ENCODE measurements around the gene UPK3B.
"Not testable (repeated sequence)": the region's sequence is repeated elsewhere in the genome, so short reads cannot be mapped to it uniquely, and the experiment has no call there.

The UPK3B gene

DNA sequence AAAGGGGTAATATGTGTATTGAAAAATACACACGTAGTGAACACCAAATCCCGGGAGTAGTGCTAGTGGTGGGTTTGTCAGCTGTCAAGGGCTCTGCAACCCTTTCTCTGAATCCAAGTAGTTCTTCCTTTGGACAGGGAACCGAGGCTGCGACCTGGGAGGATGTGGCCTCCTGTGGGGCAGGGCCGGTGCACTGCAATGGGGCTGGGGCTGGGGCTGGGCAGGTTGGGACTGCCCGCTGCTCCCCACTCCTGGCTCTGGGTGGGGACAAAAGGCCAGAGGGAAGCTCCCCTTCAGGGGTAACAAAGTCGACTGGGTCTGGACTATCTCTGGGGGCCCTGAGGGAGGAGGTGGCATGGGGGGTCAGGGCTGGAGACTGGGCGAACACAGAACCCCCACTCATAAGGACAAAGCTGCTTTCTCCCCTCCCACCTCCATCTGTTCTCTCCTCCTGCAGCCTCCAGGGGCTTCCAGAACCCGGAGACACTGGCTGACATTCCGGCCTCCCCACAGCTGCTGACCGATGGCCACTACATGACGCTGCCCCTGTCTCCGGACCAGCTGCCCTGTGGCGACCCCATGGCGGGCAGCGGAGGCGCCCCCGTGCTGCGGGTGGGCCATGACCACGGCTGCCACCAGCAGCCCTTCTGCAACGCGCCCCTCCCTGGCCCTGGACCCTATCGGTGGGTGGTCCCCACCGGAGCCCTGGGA lies 1.0 kb downstream of the UPK3B start:
- H3K4me3 ChIP-seq (ENCODE audit: low read length); DNase-seq (ENCODE audit: low read depth, low spot score): not testable (repeated sequence)

DNA sequence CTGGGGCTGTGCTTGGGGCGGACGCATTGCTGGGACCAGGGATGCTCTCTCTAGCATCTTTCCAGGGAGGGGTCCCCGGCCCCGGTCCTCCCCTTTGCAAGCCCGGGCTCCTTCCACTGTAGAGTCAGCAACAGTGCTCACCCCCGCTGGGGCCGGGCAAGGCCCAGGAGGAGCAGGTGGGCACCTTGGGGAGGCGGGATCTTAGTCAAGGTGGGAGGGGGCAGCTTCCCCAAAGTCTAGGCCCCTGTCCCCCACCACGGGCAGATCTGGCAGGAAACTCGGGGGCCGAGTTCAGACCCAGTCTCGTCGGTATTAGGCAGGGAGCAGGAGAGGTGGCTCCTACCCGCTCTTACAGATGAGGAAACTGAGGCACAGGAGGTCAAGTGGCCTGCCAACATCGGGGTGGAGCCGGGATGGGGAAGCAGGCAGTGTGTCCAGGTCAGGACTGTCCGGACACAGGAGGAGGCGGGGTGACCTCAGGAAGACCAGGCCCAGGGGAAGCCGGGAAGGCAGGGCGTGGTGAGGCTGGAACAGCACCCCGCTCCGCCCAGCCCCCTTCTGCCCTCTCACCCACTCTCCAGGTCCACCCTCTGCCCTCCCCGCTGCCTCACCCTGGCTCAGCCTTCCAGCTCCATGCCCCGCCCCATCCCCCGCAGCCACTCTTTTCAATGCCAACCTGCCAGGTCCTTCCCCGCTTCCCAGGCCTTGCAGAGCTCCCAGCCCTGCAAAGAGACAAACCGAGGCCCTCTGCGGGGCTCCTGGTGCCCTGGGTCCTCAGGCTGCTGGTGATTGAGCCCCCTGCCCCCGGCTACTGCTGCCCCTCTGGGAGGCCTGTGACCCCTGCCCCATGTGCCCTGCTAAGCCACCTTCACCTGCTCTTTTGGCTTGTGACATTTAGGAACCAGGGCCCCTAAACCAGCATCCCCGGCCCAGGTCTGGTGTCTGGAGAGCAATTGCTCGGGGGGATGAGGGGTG lies 1.8 kb downstream of the UPK3B start:
- not testable (repeated sequence) for H3K4me3 ChIP-seq (ENCODE audit: low read length); DNase-seq (ENCODE audit: low read depth, low spot score)

DNA sequence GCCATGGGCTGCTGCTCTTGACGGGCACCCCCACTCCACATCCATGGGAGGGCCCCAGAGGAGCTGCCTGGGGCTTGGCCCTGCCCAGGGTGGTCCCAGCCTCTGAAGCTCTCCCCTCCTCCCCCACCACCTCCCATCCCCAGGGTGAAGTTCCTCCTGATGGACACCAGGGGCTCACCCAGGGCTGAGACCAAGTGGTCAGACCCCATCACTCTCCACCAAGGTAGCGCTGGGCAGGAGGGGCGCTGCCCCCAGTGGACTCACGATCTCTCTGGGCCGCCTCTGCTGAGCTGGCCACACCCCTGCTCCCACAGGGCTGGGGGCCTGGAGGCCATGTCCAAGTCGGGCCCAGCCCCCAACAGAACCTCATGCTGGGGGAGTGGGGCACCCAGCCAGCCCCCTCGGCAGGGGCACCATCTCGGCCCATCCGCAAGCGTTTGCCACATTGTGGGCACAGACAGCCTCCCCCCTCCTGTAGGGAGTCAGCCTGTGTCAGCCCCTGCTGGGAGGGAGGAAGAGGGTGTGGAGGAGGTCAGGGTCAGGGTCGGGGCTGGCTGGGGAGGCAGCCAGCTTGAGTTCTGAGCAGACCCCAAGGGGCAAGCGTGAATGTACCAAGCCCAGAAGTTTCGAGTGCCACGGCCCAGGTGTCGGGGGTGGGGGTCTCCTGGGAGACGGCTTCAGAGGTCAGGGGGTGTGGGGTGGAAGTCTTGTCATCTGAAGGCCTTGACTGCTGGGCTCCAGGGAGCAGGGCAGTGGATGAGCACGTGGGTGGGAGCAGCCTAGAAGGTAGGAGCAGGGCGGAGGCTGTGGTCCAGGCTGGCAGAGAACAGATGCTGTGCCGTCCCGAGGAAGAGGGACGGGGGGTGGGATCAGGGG lies 2.8 kb downstream of the UPK3B start:
- no peak for DNase-seq (ENCODE audit: low read depth, low spot score)
- no peak overlapping the region for H3K4me3 ChIP-seq (ENCODE audit: low read length)

DNA sequence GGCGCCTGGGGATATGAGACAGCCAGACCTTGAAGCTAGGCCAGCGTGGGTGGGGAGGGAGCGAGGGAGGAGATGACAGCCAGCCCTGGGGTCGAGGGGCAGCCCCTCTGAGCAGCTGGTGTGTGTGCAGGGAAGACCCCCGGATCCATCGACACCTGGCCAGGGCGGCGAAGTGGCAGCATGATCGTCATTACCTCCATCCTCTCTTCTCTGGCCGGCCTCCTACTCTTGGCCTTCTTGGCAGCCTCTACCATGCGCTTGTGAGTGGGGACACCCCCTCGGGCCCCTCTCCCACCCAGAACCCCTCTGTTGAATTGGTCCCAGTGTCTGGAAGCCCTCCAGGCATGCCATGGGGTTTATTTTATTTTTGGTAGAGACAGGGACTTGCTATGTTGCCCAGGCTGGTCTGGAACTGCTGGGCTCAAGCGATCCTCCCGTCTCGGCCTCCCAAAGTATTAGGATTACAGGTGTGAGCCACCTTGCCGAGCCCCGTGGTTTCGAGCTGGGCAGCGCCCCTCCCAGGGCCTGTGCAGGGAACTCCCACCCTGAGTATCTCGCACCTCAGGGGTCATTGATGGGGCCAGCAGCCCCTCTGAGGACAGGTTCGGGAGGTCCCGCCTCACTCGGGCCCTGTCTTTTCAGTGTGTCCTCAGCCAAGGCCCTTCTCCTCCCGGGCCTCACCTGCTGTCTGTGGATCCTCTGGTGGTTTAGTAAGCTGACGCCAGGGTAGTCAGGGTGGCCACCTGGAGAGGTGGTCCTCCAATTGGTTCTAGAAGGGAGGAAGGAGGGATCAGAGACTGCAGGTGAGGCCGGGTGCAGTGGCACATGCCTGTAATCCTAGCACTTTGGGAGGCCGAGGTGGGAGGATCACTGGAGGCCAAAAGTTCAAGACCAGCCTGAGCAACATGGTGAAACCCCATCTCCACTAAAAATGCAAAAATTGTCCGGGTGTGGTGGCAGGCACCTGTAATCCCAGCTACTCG lies 3.8 kb downstream of the UPK3B start:
- no peak overlapping the region for H3K4me3 ChIP-seq (ENCODE audit: low read length)
- no peak for DNase-seq (ENCODE audit: low read depth, low spot score)

DNA sequence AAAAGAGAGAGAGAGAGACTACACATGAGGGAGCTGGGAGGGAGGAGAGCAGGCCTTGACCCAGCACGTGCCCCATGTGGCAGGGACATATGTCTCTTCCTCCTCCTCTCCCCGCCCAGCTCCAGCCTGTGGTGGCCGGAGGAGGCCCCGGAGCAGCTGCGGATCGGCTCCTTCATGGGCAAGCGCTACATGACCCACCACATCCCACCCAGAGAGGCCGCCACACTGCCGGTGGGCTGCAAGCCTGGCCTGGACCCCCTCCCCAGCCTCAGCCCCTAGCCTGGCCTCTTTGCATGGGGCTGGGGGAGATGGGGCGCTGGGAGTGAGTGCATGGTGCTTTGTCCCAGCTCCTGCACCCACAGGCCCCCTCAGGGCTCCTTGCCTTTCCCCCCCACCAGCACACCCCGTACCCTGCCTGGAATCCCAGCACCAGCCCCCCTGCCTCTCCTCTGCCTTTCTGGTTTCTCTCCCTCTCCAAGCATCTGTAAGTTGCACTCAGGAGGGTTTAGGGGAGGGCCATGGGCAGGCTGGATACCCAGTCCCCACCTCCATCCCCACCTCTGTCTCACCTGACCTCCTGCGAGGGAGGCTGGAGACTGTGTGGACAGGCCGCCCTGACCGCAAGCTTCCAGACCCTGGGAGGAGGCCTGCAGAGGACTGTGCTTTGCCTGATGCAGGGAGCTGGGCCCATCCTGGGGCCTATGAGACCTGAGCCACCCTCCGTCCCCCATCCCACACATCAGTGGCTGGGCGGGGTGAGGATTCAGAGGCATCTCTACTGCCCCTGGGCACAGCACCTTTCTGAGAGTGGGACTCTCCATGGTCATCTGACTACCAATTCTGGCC lies 4.8 kb downstream of the UPK3B start:
- H3K4me3 ChIP-seq (ENCODE audit: low read length): no peak overlapping the region
- no peak for DNase-seq (ENCODE audit: low read depth, low spot score)

DNA sequence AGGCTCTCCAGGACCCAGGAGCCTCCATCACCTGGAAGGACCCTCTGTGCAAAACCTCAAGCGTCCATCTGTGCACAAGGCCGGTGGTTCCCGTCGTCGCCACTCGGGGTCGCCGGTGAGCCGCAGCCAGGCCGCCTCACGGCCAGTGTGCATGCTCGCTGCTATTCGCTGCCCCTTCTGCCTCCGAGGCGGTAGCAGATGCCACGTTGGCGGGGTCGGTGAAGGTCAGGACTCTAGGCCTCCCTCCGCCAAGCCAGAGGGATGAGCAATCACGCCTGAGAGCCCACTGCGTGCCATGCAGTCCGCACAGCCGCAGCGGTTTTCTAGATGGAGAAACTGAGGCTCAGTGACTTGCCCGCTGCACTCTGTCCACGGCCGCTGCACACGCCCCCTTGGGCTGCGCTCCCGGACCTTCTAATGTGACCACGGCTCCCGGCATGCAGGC lies 5.7 kb downstream of the UPK3B start:
- H3K4me3 ChIP-seq (ENCODE audit: low read length): no peak overlapping the region
- no peak for DNase-seq (ENCODE audit: low read depth, low spot score)

DNA sequence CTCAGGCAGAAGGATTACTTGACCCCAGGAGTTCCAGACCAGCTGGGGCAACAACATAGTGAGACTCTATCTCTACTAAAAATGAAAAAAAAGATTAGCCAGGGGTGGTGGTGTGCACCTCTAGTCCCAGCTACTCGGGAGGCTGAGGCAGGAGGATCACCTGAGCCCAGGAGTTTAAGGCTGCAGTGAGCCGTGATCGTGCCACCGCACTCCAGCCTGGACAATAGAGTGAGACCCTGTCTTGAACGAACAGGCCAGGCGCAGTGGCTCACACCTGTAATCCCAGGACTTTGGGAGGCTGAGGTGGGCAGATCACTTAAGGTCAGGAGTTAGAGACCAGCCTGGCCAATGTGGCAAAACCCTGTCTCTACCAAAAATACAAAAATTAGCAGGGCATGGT lies 6.6 kb downstream of the UPK3B start:
- not testable (repeated sequence) for H3K4me3 ChIP-seq (ENCODE audit: low read length); DNase-seq (ENCODE audit: low read depth, low spot score)

DNA sequence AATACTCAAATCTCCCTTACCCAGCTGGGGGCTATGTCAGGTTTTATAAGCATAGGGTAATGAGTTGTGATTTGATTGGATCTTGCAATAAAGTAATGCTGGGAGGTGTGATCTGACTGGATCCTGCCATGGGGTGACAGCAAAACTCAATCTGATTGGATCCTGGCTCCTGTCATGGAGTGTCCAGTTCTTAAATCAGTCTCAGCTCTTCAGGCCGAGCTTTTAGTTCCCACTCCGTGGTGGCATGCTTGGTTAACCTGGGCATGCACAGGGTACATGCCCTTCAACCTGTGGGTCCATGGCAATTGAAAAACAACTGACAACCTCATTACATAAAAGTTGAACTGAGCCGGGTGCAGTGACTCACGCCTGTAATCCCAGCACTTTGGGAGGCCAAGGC lies 15.8 kb downstream of the UPK3B start:
- H3K4me3 ChIP-seq (ENCODE audit: low read length); DNase-seq (ENCODE audit: low read depth, low spot score): not testable (repeated sequence)

DNA sequence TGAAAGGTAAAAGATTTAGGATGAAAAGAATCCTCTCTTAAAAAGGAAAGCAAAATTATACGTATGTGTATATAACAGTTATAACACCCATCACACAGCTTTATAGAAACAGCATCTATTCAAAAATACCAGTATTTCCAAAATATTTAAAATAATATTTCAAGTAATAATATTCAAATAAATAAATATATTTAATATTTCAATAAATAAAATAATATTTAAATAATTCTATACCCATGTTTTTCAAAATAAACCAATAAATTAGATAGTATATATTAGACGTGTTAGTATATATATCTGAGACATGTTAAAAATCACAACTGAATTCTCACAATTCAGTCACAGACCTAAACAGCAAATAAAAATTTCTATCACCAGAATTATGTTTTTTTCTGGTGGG lies 21.3 kb downstream of the UPK3B start:
- H3K4me3 ChIP-seq (ENCODE audit: low read length); DNase-seq (ENCODE audit: low read depth, low spot score): not testable (repeated sequence)

DNA sequence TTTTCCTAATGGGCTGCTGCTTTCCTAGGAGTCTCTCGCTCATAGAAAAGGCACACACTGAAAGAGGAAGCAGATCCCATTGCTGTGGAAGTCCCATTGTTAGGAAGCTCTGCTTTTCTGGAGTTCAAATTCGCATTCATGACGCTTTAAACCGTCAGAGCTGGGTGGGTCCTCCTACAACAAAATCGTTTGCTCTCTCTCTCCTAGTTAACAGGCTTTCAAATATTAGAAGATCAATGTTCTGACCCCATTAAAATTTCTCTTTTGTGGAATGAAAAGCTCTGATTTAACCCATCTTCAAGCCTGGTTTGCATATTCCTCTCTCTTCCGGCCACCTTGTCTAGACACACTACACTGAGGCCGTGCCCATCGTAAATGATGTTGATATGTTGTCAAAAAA lies 32.8 kb downstream of the UPK3B start, which contains the start of gene SPDYE16:
SPDYE16 (minus strand) TSS at position 101 of the 400 bp plus-strand sequence. CDS start 1,838 bp downstream, outside the sequence.
- not testable (repeated sequence) for DNase-seq (ENCODE audit: low read depth, low spot score); H3K4me3 ChIP-seq (ENCODE audit: low read length)

DNA sequence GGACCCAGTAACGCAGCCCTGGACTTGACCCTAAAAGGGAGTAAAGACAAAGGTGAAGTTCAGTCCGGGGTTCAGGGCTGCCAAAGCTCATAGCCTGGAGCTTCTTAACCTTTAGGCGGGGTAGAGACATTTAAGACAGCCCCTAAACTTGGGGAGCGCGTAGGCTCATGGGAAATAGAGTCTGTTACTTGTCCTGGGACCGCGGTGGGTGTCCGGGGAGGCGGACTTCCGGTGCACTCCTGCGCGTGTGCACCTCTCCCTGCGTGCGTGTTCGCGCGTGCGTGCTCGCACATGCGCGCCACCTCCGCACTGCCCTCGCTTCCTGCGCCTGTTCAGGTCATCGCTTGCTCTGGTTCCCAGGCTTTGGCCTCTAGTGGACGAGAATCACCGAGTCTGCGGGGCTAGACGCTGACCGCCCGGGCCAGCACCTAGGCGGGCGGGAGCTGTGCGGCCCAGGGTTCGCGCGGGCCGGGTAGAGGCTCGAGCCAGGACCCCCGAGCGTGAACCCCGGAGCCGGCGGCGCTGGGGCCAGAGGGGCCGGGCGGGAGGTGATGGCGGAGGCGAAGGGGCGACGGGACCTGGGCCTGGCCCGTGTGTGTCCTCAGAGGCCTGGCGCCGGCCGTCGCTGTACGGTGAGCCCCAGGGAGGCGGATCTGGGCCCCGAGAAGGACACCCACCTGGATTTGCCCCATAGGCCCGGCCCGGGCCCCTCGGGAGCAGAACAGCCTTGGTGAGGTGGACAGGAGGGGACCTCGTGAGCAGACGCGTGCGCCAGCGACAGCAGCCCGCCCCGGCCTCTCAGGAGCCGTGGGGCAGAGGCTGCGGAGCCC lies 38.9 kb downstream of the UPK3B start:
- peak overlapping the region; percentile 68 for H3K4me3 ChIP-seq (ENCODE audit: low read length)
- DNase-seq (ENCODE audit: low read depth, low spot score): peak; percentile 93

DNA sequence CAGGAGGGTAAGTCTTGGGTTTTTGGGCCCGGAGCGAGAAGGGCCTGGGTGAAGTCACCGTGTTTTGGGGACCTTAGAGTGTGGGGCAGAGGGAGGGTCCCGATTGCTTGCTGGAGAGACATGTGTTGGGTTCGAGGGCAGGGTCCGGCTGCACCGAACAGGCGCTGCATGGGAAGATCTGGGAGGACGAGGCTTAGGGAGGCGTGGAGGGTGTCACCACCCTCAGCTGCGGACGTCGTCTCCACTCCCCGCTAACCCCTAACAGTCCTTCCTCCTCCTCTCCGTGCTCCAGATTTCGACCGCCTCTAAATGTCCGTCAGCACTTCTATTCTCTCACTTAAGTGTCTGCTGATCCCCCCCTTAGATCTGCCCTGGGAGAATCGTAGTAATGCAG lies 39.5 kb downstream of the UPK3B start:
- H3K4me3 ChIP-seq (ENCODE audit: low read length): peak overlapping the region; percentile 68
- DNase-seq (ENCODE audit: low read depth, low spot score): not testable (repeated sequence)

DNA sequence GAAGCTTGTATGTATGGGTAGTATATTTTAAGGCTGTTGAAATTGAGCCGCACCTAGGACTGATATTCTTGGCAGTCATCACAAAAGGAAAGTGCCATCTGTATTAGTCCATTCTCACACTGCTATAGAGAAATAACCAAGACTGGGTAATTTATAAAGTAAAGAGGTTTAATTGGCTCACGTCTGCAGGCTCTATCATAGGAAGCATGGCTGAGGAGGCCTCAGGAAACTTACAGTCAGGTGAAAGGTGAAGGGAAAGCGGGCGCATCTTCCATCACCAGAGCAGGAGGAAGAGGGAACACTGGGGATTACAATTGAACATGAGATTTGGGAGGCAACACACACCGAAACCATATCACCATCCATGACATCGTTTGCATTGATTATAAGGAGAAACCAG lies 41.6 kb downstream of the UPK3B start:
- DNase-seq (ENCODE audit: low read depth, low spot score); H3K4me3 ChIP-seq (ENCODE audit: low read length): not testable (repeated sequence)

DNA sequence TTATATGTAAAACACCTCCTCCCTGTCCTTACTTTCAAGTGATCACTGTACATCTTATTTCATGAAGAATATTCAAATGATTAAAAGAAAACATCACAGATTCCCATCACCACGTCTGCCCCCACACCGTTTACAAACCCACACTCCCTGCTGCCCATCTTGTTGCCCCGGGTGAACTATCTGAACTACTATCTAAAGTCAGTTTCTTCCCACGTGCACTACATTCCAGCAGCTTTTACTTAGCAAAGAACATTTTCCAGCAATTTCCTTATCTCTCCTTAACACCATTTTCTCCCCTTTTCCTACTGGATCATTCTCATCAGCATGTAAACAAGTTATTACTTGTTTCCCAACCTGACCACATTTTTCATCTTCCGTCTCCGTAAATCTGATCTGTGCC lies 49.3 kb downstream of the UPK3B start:
- H3K4me3 ChIP-seq (ENCODE audit: low read length); DNase-seq (ENCODE audit: low read depth, low spot score): not testable (repeated sequence)

DNA sequence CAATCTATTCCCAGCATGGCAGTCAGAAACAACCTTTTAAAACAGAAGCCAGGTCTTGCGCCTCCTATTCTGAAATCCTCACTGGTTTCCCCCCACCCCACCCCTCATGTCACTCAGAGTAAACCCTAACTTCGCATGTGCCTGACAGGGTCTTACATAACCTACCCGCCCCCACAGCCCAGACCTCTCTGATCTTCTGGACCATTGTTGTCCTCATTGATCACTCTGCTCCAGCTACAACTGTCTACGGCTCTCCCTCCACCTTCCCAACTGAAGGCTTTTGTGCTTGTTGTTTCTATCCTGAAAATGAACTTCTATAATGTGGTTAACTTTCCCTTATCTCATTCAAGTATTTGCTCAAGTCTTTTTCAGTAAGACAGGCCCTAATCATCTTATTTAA lies 49.8 kb downstream of the UPK3B start:
- DNase-seq (ENCODE audit: low read depth, low spot score); H3K4me3 ChIP-seq (ENCODE audit: low read length): not testable (repeated sequence)

DNA sequence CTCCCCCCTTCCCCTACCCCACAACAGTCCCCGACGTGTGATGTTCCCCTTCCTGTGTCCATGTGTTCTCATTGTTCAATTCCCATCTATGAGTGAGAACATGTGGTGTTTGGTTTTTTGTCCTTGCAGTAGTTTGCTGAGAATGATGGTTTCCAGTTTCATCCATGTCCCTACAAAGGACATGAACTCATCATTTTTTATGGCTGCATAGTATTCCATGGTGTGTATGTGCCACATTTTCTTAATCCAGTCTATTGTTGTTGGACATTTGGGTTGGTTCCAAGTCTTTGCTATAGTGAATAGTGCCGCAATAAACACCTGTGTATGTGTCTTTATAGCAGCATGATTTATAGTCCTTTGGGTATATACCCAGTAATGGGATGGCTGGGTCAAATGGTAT lies 51.0 kb downstream of the UPK3B start:
- not testable (repeated sequence) for DNase-seq (ENCODE audit: low read depth, low spot score); H3K4me3 ChIP-seq (ENCODE audit: low read length)
